HCEC 1CT (cell line): ENCODE measurements around the gene SLC9A8.
"Not testable (repeated sequence)": the region's sequence is repeated elsewhere in the genome, so short reads cannot be mapped to it uniquely, and the experiment has no call there.

Experiments used
- DNase-seq: peaks from one replicate; pipeline ENCODE4 v3.0.0-alpha.2; 2017

The SLC9A8 gene

DNA sequence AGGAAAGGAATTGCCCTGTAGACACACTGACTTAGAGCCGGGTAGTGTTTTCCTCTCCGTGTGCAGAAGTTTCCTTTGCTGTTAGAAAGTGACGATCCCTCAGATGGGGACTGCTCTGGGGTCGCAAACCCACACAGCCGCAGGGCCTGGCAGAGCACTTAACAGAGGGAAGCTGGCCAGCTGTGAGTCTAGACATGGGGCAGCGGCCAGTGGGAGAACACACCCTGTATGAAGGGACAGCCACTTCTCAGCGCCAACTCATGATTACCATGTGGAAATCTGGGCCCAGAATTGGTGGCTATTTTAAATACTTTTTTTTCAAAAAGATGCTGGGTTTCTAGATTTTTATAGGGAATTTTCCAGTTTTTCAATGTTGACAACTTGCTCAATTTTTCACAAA, 39.4 kb downstream of the SLC9A8 start:
- no peak for DNase-seq

DNA sequence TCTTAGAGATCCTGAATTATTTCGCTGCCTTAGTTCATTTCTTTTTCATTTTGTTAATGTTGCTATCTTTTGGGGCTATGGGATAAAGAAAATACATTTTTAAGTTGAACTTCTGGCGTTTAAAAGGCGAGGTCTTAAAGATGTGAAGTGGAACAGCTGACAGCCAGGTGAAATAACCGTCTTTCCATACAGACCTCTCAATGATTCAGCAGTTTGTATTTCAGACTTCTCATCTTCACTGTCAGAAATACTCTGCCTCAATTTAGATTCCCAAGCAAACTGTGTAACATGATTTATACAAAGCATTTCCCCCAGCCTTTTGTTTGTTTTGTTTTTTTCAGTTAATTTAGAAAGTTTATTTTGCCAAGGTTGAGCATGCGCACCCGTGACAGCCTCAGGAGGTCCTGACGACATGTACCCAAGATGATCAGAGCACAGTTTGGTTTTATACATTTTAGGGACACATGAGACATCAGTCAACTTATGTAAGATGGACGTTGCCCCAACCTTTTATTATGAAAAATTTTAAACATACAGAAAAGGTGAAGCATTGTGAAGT, 40.0 kb downstream of the SLC9A8 start:
- DNase-seq, result no peak

GRCh38 chr20:49853640-49854039, 41.0 kb downstream of the SLC9A8 start:
- peak; percentile 57 for DNase-seq

GRCh38 chr20:49854190-49854875, 41.7 kb downstream of the SLC9A8 start:
- no peak for DNase-seq

- DNase-seq, result no peak
Measured at GRCh38 chr20:49856904-49857303, 44.3 kb downstream of the SLC9A8 start.

- no peak for DNase-seq
Measured at GRCh38 chr20:49858076-49858585, 45.5 kb downstream of the SLC9A8 start.

GRCh38 chr20:49859011-49859410, 46.4 kb downstream of the SLC9A8 start:
- DNase-seq, result no peak

- no peak for DNase-seq
Measured at GRCh38 chr20:49859807-49860206, 47.2 kb downstream of the SLC9A8 start.

GRCh38 chr20:49861232-49861631, 48.6 kb downstream of the SLC9A8 start:
- DNase-seq, result not testable (repeated sequence)

GRCh38 chr20:49862607-49863200, 50.1 kb downstream of the SLC9A8 start:
- no peak for DNase-seq

DNA sequence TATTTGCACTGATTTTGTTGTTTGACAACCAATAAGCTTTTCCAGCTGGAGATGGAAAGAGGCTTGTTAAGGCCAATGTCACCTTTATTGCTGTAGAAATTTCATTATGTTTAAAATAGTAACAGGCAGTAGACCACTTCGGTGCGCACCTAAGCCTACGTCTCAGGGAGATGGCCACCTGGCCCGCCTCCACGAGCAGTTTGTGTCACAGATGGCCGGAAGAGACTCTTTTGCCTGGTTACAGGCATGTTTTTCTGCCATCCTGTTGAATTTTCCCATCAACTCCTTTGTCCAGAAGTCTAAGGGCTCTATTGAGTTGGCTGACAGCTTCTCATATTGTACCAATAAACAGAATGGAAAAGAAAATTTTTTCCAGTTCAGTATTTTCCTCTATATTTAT, 51.0 kb downstream of the SLC9A8 start:
- no peak for DNase-seq

- DNase-seq, result no peak
Measured at GRCh38 chr20:49865559-49865958, 52.9 kb downstream of the SLC9A8 start.

- no peak for DNase-seq
Measured at GRCh38 chr20:49866051-49866450, 53.4 kb downstream of the SLC9A8 start.

DNA sequence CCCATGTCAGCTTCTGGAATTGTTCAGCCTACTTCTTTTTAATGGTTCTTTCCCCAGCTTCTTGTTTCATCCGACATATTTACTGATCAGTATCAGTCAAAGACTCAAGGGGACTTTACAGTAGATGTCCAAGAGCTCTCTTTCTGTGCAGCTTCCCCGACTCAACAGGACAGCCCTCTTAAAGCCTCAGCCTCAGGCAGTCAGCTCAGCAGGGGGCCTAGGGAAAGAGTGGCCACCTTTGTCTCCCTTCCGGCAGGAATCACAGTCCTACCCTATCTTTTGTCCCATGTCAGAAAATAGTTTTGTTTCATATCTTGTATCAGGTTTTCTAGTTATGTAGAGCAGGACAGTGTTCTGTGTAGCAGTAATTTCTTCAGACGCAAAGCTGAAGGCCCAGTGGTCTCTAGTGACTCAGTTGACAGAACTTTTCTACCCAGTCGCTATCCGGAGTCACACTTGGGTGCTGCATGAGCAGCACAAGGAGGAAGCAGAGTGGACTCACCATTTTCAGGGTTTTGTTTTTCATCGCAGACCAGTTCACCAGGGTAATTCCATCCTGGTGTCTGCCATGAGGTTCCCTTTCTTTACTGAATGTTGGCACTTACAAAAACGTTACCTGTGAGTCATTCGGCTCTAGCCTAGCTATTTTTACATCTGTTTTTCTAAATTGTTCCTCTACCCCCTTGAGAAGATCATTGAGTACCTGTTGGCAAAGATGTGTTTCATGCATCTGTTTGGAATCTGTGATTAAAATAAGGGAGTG, 55.0 kb downstream of the SLC9A8 start:
- DNase-seq, result no peak

DNA sequence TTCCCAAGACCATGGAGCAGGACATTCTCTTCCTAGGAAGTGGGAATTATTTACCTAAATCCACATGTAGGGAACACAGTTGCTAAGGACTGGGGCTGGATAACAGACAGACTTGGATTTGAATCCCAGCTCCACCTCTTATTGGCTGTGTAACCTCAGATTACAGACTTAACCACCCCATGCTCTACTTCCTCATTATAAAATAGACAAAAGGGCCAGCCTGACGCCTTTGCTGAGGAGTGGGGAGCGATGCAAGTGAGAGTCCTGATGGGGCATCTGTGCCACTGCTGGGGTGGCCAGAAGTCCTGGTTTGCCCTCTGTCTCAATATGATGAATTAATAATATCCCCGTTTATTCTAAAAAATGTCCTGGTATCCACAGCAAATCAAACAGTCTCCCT, 55.9 kb downstream of the SLC9A8 start:
- DNase-seq, result no peak

DNA sequence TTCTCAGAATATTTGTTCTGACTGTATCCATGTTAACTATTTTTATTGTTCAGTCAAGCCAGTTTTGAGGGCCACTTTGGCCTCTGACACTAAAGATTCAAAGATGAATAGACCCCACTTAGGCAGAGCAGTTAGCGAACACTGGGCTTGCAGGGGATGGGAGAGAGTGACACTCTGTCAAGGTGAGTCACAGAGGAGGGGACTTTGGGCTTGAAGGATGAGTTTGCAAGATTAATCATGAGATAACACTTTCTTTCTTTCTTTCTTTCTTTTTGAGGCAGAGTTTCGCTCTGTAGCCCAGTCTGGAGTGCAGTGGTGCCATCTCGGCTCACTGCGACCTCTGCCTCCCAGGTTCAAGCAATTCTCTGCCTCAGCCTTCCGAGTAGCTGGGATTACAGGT, 56.3 kb downstream of the SLC9A8 start:
- DNase-seq, result no peak

DNA sequence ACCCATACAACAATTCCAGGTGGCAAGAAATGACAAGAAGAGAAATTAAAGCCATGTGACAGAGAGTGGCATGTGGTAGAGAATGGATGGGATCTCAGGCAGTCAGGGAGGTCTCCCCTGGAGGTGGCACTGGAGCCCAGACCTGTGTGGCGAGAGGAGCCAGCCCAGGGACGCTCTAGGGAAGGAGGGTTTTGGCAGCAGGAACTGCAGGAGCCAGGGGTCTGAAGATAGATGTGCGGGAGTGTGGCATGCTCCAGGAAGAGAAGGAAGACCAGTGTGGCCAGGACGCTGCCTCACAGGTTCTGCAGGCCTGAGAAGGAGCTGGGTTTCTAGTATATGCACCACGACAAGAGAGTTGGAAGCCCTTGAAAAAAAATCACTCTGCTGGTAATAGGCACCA, 57.6 kb downstream of the SLC9A8 start:
- no peak for DNase-seq

- no peak for DNase-seq
Measured at GRCh38 chr20:49871391-49871948, 58.8 kb downstream of the SLC9A8 start.

GRCh38 chr20:49872056-49872455, 59.4 kb downstream of the SLC9A8 start:
- DNase-seq, result no peak

- DNase-seq, result no peak
Measured at GRCh38 chr20:49874696-49875095, 62.1 kb downstream of the SLC9A8 start.

- DNase-seq, result peak; percentile 7
Measured at GRCh38 chr20:49877386-49877921, 64.8 kb downstream of the SLC9A8 start.

DNA sequence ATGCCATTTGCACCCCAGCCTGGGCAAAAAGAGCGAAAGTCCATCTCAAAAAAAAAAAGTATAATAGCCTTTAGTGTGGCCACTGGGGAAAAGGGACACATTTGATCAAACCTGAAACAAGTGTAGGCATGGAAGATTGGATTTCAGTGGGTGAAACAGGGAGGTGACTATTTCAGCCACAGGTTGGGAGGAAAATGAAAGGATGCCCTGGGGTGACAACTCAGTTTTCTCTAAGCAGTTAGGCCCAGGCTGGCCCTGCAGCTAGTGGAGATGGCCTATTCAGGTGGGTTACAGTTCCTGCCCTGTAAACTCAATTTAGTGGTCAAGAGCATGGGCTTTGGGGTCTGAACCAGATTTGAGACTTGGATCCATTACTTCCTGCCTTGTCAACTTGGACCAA, 66.3 kb downstream of the SLC9A8 start:
- DNase-seq, result no peak

- no peak for DNase-seq
Measured at GRCh38 chr20:49880177-49880576, 67.5 kb downstream of the SLC9A8 start.
